Esophagus (tissue), 2 donors: ENCODE data around the gene GRPEL1. TPM values are rescaled to one million over a fixed set of nuclear protein-coding genes. Genes with fewer than 3 reads are reported as not detected.

Experiments used
- H3K27ac ChIP-seq, 2 donors: one replicate each; pipeline ENCODE4 v1.5.1; 2013; ENCODE audit warnings: low read depth in 2 of 2, mild to moderate bottlenecking in 2 of 2, inconsistent platforms in 1 of 2, low read length in 1 of 2, moderate library complexity in 1 of 2
- H3K27me3 ChIP-seq, 2 donors: one replicate each; pipeline ENCODE4 v1.6.1; 2013; ENCODE audit warnings: low read length in 2 of 2, control low read depth in 1 of 2, mild to moderate bottlenecking in 1 of 2; ENCODE audit not compliant: insufficient read depth in 2 of 2, control insufficient read depth in 1 of 2
- H3K36me3 ChIP-seq, 2 donors: one replicate each; pipeline ENCODE4 v1.6.1; 2013; ENCODE audit warnings: low read length in 1 of 2; ENCODE audit not compliant: control insufficient read depth in 2 of 2, insufficient read depth in 2 of 2
- H3K4me1 ChIP-seq, 2 donors: one replicate each; pipeline ENCODE4 v1.6.1; 2013; ENCODE audit warnings: low read length in 1 of 2; ENCODE audit not compliant: control insufficient read depth in 2 of 2, insufficient read depth in 2 of 2
- H3K4me3 ChIP-seq, 2 donors: one replicate each; pipeline ENCODE4 v1.5.1; 2013; ENCODE audit warnings: low read length in 2 of 2, mild to moderate bottlenecking in 2 of 2, low read depth in 1 of 2, moderate library complexity in 1 of 2
- H3K9me3 ChIP-seq, 2 donors: one replicate each; pipeline ENCODE4 v1.6.1; 2013; ENCODE audit warnings: mild to moderate bottlenecking in 2 of 2, low read depth in 1 of 2, low read length in 1 of 2, moderate library complexity in 1 of 2; ENCODE audit not compliant: control insufficient read depth in 2 of 2, insufficient read depth in 1 of 2
- WGBS, 2 donors: extraction: QIAGEN DNeasy Blood & Tissue Kit; methylation state at CpG; one replicate each; pipeline ENCODE4 v1.1.7; 2013; 5-methylcytosine and 5-hydroxymethylcytosine counted together
- polyA plus RNA-seq, 2 donors: library from polyadenylated mRNA; stranded (reverse); fragments of 200-250 nt; gene quantifications; one replicate each; pipeline ENCODE4 v1.2.3, GENCODE V29; 2013
- donor health status: healthy with polysubstance abuse.
- donor health status: Bipolar disorder and iron deficiency.

Gene GRPEL1
- polyA plus RNA-seq, 2 donors: 21.7 to 37.8 TPM

- no peak overlapping the region for H3K27ac ChIP-seq
- WGBS, 2 donors: 74 to 90% methylated on average over 35 to 36 of the region's 36 CpGs
- peaks cover 9 to 24% of the 10 kb centered on the region in 2 donors for H3K36me3 ChIP-seq
- H3K27me3 ChIP-seq: no peaks in the 10 kb centered on the region
- H3K4me1 ChIP-seq: peaks cover 8 to 17% of the 10 kb centered on the region in 2 donors
- no peaks in the 10 kb centered on the region for H3K9me3 ChIP-seq
- no peak overlapping the region for H3K4me3 ChIP-seq
Observed at GRCh38 chr4:7050481-7051143, 17.3 kb downstream of the GRPEL1 start.

GRCh38 chr4:7049739-7050138, 18.1 kb downstream of the GRPEL1 start:
- Histone ChIP-seq H3K4me3 (no peak overlapping the region), H3K27ac (no peak overlapping the region), H3K9me3 (no peaks in the 10 kb centered on the region), H3K4me1 (peaks cover 10 to 23% of the 10 kb centered on the region in 2 donors), H3K36me3 (peaks cover 4 to 19% of the 10 kb centered on the region in 2 donors), H3K27me3 (no peaks in the 10 kb centered on the region)
- WGBS, 2 donors: 86 to 88% methylated on average over 11 of the region's 11 CpGs

GRCh38 chr4:7049295-7049694, 18.6 kb downstream of the GRPEL1 start:
- no peaks in the 10 kb centered on the region for H3K9me3 ChIP-seq
- H3K27me3 ChIP-seq: no peaks in the 10 kb centered on the region
- WGBS, 2 donors: 91 to 94% methylated on average over 4 of the region's 4 CpGs
- no peak overlapping the region for H3K27ac ChIP-seq
- H3K4me1 ChIP-seq: peaks cover 10 to 26% of the 10 kb centered on the region in 2 donors
- peaks cover 4 to 16% of the 10 kb centered on the region in 2 donors for H3K36me3 ChIP-seq
- H3K4me3 ChIP-seq: no peak overlapping the region

GRCh38 chr4:7048642-7049041, 19.2 kb downstream of the GRPEL1 start:
- H3K36me3 ChIP-seq: peaks cover 0 to 9% of the 10 kb centered on the region in 2 donors

GRCh38 chr4:7046971-7047370, 20.9 kb downstream of the GRPEL1 start:
- no peaks in the 10 kb centered on the region for H3K9me3 ChIP-seq
- peaks cover 14 to 23% of the 10 kb centered on the region in 2 donors for H3K4me1 ChIP-seq
- WGBS, 2 donors: 85% methylated on average over 9 of the region's 9 CpGs
- H3K4me3 ChIP-seq: no peak overlapping the region
- peaks cover 0 to 7% of the 10 kb centered on the region in 2 donors for H3K36me3 ChIP-seq
- no peaks in the 10 kb centered on the region for H3K27me3 ChIP-seq
- H3K27ac ChIP-seq: peak overlapping the region in 1 of 2 donors; percentile 9

More at GRCh38 chr4:7048642-7049041, 19.2 kb downstream of the GRPEL1 start:
- H3K27me3 ChIP-seq: no peaks in the 10 kb centered on the region
- peaks cover 10 to 26% of the 10 kb centered on the region in 2 donors for H3K4me1 ChIP-seq
- H3K4me3 ChIP-seq: no peak overlapping the region
- no peak overlapping the region for H3K27ac ChIP-seq
- WGBS, 2 donors: 92% methylated on average over 12 of the region's 12 CpGs
- no peaks in the 10 kb centered on the region for H3K9me3 ChIP-seq

- H3K27ac ChIP-seq: no peak overlapping the region
- H3K36me3 ChIP-seq: peaks cover 0 to 6% of the 10 kb centered on the region in 2 donors
Observed at GRCh38 chr4:7045961-7046921, 21.6 kb downstream of the GRPEL1 start.

GRCh38 chr4:7045553-7045952, 22.3 kb downstream of the GRPEL1 start:
- peaks cover 19 to 25% of the 10 kb centered on the region in 2 donors for H3K4me1 ChIP-seq
- no peak overlapping the region for H3K27ac ChIP-seq
- H3K36me3 ChIP-seq: peaks cover 0 to 3% of the 10 kb centered on the region in 2 donors
- H3K9me3 ChIP-seq: no peaks in the 10 kb centered on the region
- no peaks in the 10 kb centered on the region for H3K27me3 ChIP-seq
- 71 to 77% methylated on average over 8 of the region's 8 CpGs for WGBS, 2 donors
- no peak overlapping the region for H3K4me3 ChIP-seq

More at GRCh38 chr4:7045961-7046921, 21.6 kb downstream of the GRPEL1 start:
- WGBS, 2 donors: 78 to 82% methylated on average over 23 of the region's 23 CpGs
- H3K4me1 ChIP-seq: peaks cover 19 to 27% of the 10 kb centered on the region in 2 donors
- no peak overlapping the region for H3K4me3 ChIP-seq
- no peaks in the 10 kb centered on the region for H3K27me3 ChIP-seq
- no peaks in the 10 kb centered on the region for H3K9me3 ChIP-seq

GRCh38 chr4:7044137-7044930, 23.5 kb downstream of the GRPEL1 start:
- WGBS, 2 donors: 11 to 14% methylated on average over 29 of the region's 29 CpGs
- no peaks in the 10 kb centered on the region for H3K9me3 ChIP-seq
- H3K4me3 ChIP-seq: peak overlapping the region; percentile 69 to 98
- peaks cover 0 to 2% of the 10 kb centered on the region in 2 donors for H3K36me3 ChIP-seq
- peaks cover 17 to 25% of the 10 kb centered on the region in 2 donors for H3K4me1 ChIP-seq
- no peaks in the 10 kb centered on the region for H3K27me3 ChIP-seq
- peak overlapping the region; percentile 94 to 97 for H3K27ac ChIP-seq
